SHP77 (cell line): ENCODE data around the gene FGF4.
"Not testable (repeated sequence)": the region's sequence is repeated elsewhere in the genome, so short reads cannot be mapped to it uniquely, and the experiment has no call there.

ENCODE experiments used
- DNase-seq, 2 experiments: peaks; one replicate each; lab custom pipeline; 2025; lab: John Stamatoyannopoulos, UW

Gene FGF4

GRCh38 chr11:69773626-69774353, 1.4 kb downstream of the FGF4 start:
- no peak for DNase-seq

- no peak for DNase-seq
Measured at GRCh38 chr11:69771466-69771865, 3.7 kb downstream of the FGF4 start.

- DNase-seq: no peak
Measured at GRCh38 chr11:69770540-69770939, 4.6 kb downstream of the FGF4 start.

GRCh38 chr11:69765498-69765995, 9.6 kb downstream of the FGF4 start:
- DNase-seq: no peak

GRCh38 chr11:69764918-69765317, 10.2 kb downstream of the FGF4 start:
- not testable (repeated sequence) for DNase-seq

- DNase-seq: no peak
Measured at GRCh38 chr11:69760319-69760718, 14.8 kb downstream of the FGF4 start.

GRCh38 chr11:69752890-69753289, 22.3 kb downstream of the FGF4 start:
- no peak for DNase-seq

- DNase-seq: no peak
Measured at GRCh38 chr11:69750875-69751597, 24.1 kb downstream of the FGF4 start.

- no peak for DNase-seq
Measured at GRCh38 chr11:69750108-69750850, 24.9 kb downstream of the FGF4 start.

- DNase-seq: no peak
Measured at GRCh38 chr11:69748637-69749036, 26.5 kb downstream of the FGF4 start.

- DNase-seq: no peak
Measured at GRCh38 chr11:69746752-69747742, 28.1 kb downstream of the FGF4 start.

- DNase-seq: no peak
Measured at GRCh38 chr11:69746140-69746539, 29.0 kb downstream of the FGF4 start.

GRCh38 chr11:69745201-69745600, 29.9 kb downstream of the FGF4 start:
- no peak for DNase-seq

GRCh38 chr11:69744435-69744834, 30.7 kb downstream of the FGF4 start:
- DNase-seq: no peak

GRCh38 chr11:69734841-69735240, 40.3 kb downstream of the FGF4 start:
- DNase-seq: no peak

GRCh38 chr11:69734367-69734766, 40.8 kb downstream of the FGF4 start:
- DNase-seq: no peak

- no peak for DNase-seq
Measured at GRCh38 chr11:69732910-69733309, 42.2 kb downstream of the FGF4 start.

GRCh38 chr11:69731110-69731509, 44.0 kb downstream of the FGF4 start:
- DNase-seq: no peak

GRCh38 chr11:69730500-69730899, 44.6 kb downstream of the FGF4 start:
- no peak for DNase-seq

- DNase-seq: no peak
Measured at GRCh38 chr11:69729252-69729651, 45.9 kb downstream of the FGF4 start.

- DNase-seq: no peak
Measured at GRCh38 chr11:69727266-69727665, 47.9 kb downstream of the FGF4 start.
